Measurements from ENCODE around the gene MED26.

The MED26 gene

DNA sequence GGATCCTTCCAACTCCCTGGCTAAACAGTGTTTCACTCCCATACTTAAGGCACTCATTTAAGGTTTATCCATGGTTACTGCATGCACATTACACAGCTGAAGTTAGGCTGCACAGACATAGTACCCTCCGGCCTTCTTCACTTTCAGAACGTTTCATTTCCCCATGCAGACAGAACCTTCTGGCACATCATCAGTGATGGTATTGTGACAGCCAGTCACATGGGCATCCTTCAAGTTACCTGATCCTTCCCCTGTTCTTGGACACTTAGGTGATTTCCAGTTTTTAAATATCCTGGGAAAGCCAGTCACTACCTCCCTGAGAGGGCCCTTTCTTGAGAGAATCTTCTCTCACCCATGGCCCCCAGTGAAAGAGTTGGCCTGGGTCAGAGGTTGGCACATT, 22.8 kb upstream of the MED26 start:
- DNase-seq, result no peak

DNA sequence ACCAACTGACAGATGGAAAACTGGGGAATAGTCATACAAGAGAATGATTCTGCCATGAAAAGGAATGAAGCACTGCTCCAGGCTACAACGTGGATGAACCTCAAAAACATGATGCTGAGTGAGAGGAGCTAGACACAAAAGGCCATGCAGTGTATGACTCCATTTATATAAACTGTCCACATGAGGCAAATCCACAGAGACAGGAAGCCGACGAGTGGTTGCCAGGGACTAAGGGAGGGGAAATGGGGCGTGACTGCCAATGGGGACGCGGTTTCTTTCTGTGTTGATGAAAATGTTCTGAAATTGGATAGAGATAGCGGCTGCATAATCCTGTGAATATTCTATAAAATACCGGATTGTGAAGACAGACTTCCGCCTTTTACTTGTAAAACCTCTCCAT, 21.7 kb upstream of the MED26 start:
- DNase-seq, result no peak

DNA sequence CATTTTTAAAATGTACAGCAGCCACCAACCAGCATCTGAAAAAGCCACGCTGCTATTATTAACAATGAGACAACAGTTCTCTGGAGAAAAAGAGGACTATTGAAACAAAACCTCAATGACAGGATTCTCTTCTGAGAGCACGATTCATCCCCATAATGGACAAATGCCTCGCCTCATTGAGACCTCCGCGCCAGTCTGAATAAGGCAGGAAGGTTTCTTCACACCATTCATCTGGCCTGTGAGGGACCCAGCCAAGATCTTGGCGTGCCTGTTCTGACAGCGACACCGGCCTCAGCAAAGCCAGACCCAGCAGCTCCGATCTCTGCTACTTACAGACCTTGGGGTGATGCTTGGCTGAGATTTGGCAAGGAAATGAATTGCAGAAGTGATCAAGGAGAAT, 17.1 kb upstream of the MED26 start:
- DNase-seq, result no peak

DNA sequence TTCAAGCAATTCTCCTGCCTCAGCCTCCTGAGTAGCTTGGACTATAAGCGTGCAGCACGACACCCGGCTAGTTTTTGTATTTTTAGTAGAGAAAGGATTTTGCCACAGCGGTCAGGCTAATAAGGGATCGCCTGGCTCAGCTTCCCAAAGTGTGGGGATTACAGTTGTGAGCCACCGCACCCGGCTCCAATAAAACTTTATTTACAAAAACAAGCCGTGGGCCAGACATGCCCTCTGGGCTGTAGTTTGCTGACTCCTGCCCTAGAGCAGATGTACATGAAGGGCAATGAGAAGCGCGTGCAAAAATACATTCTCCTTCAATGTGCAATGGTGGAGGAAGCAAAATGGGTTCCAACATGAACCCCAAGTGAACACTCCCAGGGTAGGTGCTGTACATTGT, 13.7 kb upstream of the MED26 start:
- no peak for DNase-seq

DNA sequence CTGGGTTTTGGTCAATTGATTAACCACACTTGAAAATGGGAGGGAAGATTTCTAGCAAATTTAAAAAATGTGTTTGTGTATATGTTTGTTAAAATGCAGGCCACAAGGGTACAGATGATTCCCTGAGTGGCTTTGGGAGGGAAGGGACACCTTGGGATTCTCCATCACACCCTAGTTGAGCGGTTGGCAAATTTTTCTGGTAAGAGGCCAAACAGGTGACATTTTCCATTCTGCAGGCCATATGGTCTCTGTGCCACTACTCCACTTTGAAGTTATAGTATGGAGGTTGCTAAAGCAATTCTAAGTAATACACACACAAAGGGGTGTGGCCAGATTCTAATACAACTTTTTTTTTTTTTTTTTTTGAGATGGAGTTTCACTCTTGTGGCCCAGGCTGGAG, 12.9 kb upstream of the MED26 start:
- DNase-seq, result no peak

DNA sequence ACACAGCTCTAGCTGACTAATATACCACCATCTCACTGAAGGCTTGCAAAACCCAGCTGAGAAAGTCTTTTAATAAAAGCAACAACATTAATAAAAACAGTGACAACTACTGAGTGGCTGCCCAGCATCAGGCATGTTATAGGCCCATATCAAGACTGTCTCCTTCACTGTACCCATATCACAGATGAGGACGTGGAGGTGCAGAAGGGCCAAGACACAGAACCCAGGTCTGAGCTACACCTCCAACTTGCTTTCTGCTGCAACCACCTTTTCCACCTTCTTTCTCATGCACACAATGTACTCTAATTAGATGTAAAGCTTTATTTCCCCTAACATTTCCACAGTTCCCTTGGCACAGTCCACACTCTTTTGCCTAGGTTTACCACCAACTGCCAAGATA, 10.7 kb upstream of the MED26 start:
- DNase-seq, result no peak

DNA sequence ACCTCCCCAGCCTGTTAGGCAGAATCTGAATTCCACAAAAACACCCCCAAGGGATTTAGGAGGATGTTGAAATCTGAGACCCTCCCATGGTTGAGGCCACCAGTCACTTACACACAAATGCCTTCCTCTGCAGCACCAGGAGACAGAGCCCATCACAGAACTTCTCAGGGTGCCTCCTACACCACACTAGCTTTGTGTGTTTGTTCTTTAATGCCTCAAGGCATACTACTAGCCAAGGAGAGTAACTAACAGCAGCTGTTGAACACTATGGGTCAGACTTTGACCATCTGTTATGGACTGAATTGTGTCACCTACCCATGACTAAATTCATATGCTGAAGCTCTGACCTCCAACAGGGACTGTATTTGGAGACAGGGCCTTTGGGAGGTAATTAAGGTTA, 9.5 kb upstream of the MED26 start:
- DNase-seq, result no peak

DNA sequence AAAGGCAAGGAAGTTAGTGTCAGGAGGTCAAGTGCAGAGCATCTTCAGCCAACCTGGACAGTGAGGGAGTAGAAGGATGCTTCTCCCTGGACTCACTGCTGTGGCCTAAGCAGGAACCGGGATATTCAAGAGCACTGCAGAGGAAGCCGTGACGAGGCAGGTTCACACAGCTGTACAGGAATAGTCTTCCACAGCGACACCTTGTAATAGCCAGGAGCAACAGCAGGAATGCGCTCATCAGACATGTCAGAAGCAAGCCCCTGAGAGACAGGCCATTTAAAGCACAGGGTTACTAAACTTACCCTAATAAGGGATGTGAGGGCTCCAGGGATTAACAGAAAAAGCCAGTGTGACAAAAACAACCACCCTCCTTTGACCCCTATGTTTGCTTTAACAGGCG, 3.5 kb upstream of the MED26 start:
- DNase-seq, result no peak

DNA sequence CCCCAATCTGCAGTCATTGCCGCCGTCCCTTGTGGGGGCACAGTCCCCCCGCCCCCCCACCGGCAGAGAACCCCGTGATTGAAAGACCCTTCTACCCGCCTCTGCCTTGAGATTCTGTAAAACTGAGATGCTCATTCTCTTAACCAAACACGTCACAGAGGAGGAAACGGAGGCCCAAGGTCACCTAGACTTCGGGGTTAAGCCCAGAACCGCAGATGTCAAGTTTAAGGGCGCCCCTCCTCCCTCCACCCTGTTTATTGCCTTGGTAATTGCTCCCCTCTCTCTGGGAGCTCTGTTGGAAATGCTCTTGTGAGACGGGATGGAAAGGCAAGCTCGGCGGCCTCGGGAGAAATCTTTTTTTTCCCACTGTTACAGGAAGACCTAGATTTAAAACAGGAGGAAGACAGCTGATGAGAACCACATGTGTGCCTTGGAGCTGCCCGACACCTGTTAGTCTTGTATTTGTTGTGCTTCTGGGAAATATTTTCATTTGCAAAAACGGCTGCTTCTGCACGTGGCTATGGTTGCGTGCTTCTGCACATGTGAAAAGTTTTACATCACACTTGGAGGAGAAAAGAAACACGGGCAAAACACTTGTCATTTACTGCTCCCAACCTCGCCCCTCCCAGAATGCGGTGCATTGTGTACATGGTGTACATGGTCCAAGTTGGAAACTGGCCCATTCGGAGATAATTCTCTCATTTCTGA, 1.1 kb upstream of the MED26 start:
- DNase-seq, result no peak

DNA sequence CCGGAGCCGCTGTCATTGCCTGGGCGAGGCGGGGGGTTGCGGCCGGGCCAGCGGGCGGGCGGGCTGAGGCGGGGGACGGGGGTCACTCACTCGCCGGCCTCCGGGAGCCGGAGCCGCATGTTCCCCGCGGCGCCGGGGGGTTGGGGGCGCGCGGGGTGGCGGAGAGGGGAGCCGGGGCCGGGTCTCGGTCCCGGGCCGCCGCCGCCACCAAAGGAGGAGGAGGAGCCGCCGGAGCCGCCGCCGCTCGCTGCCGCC, 149 bp downstream of the MED26 start:
- DNase-seq, result no peak

DNA sequence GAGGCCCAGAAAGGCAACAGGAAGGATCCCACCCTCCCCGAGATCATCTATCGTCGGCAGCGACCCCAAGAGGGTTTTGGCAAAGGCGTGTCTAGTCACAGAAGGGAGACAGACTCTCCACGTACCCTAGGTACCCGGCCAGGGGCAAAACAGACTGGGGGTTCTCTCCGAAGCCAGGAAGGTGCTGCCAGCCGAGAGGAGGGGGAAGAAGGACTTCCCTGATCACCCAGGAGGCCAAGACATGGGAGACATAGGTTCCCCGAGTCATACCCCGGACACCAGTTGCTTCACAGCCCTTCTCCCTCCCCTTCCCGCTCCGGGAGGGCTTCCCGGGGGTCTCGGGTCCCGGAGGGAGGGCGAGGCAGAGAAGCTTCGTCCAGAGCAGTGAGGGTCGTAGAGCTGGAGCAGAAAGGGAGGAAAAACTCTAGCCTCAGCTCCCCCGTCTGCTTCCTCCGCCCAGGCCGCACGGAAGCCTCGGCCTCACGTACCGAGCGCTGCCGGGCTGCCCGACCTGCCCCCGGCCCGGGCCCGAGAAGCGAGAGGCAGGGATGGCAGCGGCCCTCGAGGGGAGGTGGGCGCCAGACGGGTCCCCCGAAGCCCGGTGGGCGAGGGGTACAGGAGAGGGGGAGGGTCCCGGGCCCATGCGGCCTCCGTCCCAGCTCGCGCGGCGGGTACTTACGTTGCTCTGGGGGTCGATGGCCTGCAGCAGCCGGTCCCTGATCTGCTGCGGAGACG, 644 bp downstream of the MED26 start:
- DNase-seq, result no peak

DNA sequence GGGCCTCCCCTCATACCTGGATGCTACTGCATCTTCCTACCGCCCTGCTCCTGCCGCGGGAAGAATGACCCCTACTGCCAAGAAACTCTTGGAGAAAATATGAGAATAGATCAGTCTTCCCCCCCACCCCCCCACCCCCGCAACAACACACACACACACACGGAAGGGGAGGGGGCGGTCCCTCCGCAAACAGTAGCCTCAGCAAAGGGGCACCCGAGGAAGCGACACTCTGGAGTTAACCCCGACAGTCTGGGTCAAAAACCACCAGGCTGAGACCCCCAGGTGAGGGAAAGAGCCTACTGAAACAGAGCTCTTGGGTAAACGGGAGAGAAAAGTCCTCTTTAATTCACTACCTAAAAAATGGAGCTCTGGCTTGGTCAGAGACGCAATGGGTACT, 1.2 kb downstream of the MED26 start:
- DNase-seq, result no peak

DNA sequence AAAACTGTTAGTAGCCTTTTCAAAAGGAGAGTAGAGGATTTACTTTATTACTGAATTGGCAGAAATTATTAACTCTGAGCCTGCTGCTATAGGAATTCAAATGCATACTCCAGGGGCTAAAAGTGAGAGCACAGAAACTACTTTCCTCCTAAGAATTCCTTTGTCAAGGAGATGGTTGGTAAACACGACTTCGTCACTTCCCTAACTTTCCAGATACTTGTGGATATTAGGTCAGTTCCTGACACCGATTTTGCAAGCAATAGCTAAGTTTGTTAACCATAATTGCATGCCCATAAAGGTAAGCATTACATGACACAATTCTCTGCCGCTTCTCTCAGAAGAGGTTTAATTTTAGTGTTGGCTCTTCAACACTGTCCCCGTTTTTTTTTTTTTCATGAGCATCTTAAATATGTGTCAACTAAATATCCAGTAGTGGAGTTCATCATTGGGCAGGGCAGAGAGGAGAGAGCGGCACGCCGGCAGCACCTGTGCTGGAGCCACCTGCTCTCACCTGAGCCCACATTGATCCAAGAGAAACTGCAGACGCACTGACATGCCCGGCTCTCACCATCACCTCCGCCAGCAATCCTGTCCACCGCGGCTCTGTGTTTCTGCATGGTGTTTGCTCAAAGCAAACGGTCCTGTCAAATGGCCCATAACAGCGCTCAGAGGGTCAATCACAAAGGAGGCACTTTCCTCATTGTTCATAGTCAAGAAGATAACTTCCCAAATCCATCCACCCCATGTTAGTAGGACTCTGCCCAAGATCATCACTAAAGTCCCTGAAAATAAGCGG, 2.6 kb downstream of the MED26 start:
- no peak for DNase-seq

DNA sequence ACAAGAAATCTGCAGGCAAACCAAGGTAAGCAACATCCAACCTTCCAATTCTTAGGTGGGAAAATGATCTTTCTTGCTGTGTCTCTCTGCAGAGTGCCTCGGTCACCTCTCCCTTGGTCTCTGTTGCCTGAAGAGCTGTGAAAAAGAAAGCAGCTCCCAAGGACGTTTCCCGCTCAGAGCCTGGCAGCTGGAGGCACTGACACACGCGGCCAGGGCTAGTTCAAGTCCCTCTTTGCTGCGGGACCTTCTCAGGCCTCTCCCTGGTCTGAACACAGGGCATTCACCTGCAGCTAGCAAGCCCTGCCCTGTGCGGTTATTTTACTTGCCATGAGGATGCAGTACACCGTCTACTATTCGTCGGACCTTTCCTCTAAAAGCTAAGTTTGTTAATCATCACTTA, 3.8 kb downstream of the MED26 start:
- DNase-seq, result no peak

DNA sequence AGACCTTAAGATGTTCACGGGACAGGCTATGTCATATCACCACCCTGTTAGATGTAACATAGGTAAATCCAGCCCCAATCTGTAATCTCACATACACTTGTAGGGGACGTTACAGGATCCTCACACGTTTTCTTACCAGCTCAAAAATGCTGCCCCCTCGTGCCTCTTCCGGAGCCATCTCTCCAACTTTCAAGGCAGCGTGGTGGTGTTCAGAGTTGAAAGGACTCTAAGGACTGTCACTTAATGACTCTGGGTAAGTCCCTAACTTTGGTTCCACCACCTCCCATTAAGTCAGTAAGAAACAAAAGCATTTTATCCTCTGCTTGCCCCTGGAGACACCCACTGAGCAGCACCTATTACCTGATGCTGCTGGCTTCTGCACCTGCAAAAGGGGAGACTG, 4.4 kb downstream of the MED26 start:
- DNase-seq, result no peak

DNA sequence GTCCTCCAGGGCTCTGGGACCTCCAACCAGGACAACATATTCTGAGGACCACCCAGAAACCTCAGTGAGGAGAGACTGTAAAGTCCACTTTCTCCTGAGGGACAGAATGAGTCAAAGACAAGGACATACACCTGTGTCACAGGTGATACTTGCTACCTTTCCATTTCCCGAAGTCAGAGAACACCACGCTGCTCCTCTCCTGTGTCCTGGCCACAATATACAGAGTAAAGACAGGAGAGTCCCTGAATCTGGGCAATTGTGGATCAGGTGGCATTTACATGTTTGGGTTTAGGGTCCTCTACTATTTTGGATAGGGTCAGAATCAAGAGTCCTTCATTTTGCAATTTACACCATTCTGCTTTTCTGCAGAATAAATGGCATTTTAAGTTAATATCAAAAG, 4.9 kb downstream of the MED26 start:
- no peak for DNase-seq

DNA sequence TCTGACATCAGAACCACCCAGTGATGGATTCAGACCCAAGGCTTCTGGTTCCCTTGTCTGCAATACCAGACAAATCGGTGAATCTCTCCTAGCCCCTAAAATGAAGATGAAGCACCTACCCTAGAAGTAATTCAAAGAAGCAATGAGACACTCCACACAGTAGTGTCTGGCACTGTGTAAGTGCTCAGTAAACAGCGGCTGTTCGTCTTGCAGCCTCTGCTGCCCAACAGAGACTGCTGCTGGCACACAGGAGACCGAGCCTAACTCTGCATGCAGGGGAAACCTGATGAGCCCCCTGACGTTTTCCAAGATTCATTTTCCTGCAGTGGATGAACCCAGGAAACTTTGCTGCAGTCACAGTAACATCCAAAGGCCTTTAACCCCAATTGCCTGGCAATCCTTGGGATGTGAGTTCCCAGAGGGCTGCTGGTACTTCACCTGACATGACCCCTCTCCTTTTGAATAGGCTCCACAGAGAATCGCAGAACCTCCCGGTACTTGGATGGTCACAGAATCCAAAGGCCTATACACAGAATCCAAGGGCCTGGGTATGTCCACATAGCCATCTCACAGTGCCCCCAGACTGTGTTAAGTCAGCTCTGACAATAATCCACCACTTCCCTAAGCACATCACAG, 6.7 kb downstream of the MED26 start:
- no peak for DNase-seq

DNA sequence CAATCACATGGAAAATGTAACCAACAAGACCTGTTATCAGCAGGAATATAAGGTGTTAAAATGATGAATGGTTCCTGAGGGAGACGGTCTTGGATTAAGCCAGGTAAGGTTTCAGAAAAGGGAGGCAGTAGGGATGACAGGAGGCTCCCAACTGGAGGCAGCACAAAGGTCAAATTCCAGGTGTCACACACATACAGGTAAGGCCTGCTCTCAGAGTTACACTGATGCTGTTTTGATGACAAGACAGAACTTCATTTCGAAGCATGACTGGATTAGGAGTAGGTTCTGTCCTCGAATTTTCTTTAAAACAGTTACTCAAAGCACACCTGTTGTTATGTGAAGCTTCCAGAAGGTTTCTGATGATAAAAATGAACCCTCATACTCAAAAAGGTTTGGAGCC, 7.4 kb downstream of the MED26 start:
- DNase-seq, result no peak

DNA sequence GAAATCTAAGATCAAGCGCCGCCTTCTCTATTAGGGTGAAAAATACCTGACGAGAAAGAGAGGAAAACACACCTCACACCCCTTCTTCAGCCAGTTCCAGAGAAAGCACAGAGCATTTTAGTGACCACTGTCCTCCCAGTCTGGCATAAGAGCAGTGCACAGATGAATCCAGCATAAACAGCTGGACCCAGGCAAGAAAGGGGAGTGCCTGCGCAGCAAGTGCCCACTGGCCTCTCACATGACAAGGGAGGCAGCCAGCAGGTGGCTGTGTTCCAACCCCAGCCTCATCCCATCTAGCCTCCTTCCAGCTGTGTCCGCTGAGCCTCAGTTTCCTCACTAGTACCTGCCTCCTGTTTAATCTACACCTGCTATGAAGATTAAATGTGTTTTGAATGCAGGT, 8.0 kb downstream of the MED26 start:
- no peak for DNase-seq

DNA sequence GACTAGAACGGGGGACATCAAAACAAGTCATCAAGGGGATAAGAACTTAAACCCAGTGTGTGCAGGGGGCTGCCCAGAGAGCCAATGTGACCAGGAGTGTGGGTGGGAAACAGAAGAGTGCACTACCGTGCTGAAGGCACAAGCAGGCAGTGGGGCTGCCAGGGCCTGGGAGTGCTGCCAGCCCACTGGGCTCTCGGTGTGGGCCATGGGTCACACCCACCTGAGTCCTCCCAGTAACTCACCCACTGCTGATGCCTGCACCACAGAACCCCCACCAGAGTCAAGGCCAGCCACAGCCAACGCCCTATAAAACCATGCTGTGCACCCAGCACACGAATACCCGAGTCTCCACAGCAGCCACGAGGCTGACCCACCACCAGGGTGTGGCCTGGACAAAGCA, 8.5 kb downstream of the MED26 start:
- no peak for DNase-seq

DNA sequence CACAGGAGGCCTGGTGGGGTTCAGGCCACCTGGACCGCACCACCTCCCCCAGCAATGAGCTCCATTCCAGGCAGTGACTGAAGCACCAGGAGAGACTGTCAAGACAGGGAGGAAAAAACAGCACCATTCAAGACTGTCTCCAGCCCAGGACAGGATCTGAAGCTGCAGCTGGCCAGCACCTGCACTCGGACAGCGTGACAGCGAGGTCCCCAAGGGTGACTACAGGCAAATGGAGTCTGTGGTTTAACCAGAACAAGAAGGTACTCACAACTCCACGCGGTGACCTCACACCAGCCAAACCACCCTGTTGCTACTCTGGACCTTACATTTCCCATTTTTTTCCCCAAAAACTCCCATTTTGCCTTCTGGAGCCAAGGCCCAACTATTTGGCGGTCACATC, 9.8 kb downstream of the MED26 start:
- no peak for DNase-seq

DNA sequence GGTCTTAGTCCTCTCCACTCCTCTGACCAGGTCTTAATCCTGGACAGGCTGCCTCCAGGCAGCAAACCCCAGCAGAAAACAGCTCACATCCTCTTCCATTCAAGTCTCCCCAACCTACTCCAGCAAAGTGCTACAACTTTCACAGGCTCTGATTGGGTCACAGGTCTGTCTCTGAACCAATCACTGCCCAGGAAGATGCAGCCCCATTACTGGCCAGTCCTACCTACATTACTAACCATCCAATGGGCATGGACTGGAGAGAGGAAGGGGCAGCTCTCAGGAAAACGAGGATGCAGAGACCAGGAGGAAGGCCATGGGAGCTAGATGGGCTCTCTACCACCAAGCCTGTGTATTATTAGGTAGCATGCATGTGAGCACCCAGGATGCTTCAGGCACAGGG, 12.2 kb downstream of the MED26 start:
- no peak for DNase-seq

DNA sequence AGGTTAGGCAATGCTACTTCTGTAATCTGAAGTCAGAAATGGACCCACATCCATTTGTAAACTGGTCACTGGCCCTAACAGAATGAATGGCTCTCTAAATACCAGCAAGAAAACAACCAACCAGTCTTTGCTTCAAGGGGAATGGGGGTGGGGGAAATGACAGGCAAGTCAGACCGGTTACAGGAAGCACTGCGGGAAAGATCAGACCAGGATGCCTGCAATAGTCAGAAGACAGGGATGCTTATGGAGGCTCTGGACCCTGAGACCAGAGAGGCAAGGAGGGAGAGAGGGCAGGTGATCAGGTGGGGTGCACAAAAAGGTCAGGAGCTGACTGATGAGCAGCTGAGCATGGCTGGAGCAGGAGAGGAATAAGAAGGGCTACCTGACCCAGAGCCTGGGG, 13.1 kb downstream of the MED26 start:
- DNase-seq, result no peak

DNA sequence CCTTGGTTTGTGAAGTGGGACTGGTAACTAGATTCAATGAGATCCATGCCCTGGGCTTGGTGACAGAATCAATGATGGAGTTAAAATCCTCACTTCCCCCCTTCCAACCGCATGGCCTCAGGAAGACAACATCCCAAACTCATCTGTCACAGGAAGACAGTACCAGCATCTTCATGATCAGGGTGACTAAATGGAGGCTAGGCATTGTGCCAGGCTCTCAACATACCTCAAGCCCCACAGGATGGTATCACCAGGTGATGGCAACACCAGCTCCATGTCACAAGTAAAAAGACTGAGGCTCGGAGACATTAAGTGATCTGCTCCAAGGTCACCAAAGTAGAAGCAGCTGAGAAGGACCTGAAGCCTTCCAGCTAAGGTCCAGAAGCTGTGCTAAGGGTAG, 14.2 kb downstream of the MED26 start:
- no peak for DNase-seq
